Panc1 (cell line): ENCODE measurements around the gene DSCAML1. TPM values are rescaled to one million over a fixed set of nuclear protein-coding genes. Genes with fewer than 3 reads are reported as not detected.

Experiments
- ATAC-seq: fragments of 200-7000 bp; cut with Tn5 transposase; 2 replicates; pipeline ENCODE4 v1.9.1; 2020; ENCODE audit warnings: mild to moderate bottlenecking, moderate library complexity
- BruUV-seq: library from RNA; stranded (reverse); fragments of 400-500 nt; replicated peaks from 2 replicates; lab custom pipeline; 2021; lab: Mats Ljungman, UMichigan
- CTCF ChIA-PET: fragments of 300-600 bp; sonication (Branson Sonifier 250); formaldehyde crosslinking; loops from one replicate; lab custom pipeline; 2022; ENCODE audit warnings: antibody characterized with exemption; lab: Charles Lee
- POLR2A ChIA-PET: fragments of 300-600 bp; sonication (Branson Sonifier 250); formaldehyde crosslinking; loops from one replicate; lab custom pipeline; 2022; ENCODE audit warnings: antibody characterized with exemption; lab: Charles Lee
- DNase-seq: peaks from one replicate; pipeline ENCODE4 v3.0.0-alpha.2; 2010; ENCODE audit warnings: low read depth, low spot score
- H3K27ac ChIP-seq: 2 replicates; pipeline ENCODE4 v1.5.1; 2011; ENCODE audit warnings: mild to moderate bottlenecking, low read length, inconsistent platforms
- H3K27me3 ChIP-seq: fragments of 200-500 bp; sonication (Bioruptor generic); 2 replicates; pipeline ENCODE4 v1.6.0; 2014; ENCODE audit warnings: low read length, inconsistent platforms; ENCODE audit not compliant: control insufficient read depth, insufficient read depth
- H3K36me3 ChIP-seq: fragments of 200-500 bp; sonication (Bioruptor generic); 2 replicates; pipeline ENCODE4 v1.5.1; 2014; ENCODE audit warnings: inconsistent platforms, mild to moderate bottlenecking, low read length, moderate library complexity; ENCODE audit not compliant: control insufficient read depth, insufficient read depth
- H3K4me1 ChIP-seq: 2 replicates; pipeline ENCODE4 v1.5.1; 2011; ENCODE audit warnings: inconsistent platforms, mild to moderate bottlenecking, low read length, moderate library complexity; ENCODE audit not compliant: control insufficient read depth, insufficient read depth
- H3K4me3 ChIP-seq, 2 experiments: 2 replicates each; pipeline ENCODE4 v1.5.1; 2011 to 2012; ENCODE audit warnings: low read depth in 2 of 2, low read length in 2 of 2, mild to moderate bottlenecking in 2 of 2, inconsistent platforms in 1 of 2, moderate library complexity in 1 of 2
- H3K9me3 ChIP-seq: fragments of 200-500 bp; sonication (Bioruptor generic); 2 replicates; pipeline ENCODE4 v1.5.1; 2014; ENCODE audit warnings: low read depth, mild to moderate bottlenecking, inconsistent platforms, low read length, moderate library complexity; ENCODE audit not compliant: control insufficient read depth, insufficient read depth
- CTCF ChIP-seq: fragments of 450-650 bp; IDR thresholded peaks from 2 replicates; pipeline ENCODE4 v1.5.1; 2017; ENCODE audit warnings: mild to moderate bottlenecking
- POLR2AphosphoS5 ChIP-seq: IDR thresholded peaks from 2 replicates; pipeline ENCODE4 v1.6.1; 2012; ENCODE audit warnings: mild to moderate bottlenecking, low read depth, low read length, moderate library complexity
- REST ChIP-seq, 2 experiments: IDR thresholded peaks; 2 replicates each; pipeline ENCODE4 v1.6.1; 2011 to 2012; ENCODE audit warnings: low read depth in 2 of 2, control low read depth in 1 of 2, low read length in 1 of 2, mild to moderate bottlenecking in 1 of 2, moderate library complexity in 1 of 2; ENCODE audit not compliant: insufficient read depth in 1 of 2
- SIN3A ChIP-seq: IDR thresholded peaks from 2 replicates; pipeline ENCODE4 v1.6.1; 2012; ENCODE audit warnings: low read depth, mild to moderate bottlenecking, low read length, moderate library complexity, borderline replicate concordance; ENCODE audit not compliant: insufficient read depth
- TCF7L2 ChIP-seq: IDR thresholded peaks from 2 replicates; pipeline ENCODE4 v1.6.1; 2011; ENCODE audit warnings: mild to moderate bottlenecking, low read depth, low read length, inconsistent platforms
- in situ Hi-C: cut with HindIII; loops from 2 replicates; pipeline ENCODE4 v1.10.0; 2016; ENCODE audit warnings: low sequenced_read_pairs, low pct_unique_long_range_greater_than_20kb
- intact Hi-C: fragments of 100-400 bp; cut with micrococcal nuclease; formaldehyde crosslinking; loops from one replicate; pipeline ENCODE4 v1.10.0; 2022; ENCODE audit not compliant: unreplicated experiment
- total RNA-seq: library from RNA; stranded (reverse); gene quantifications from one replicate; pipeline ENCODE4 v1.2.1, GENCODE V29; 2021; ENCODE audit not compliant: unreplicated experiment

DSCAML1 gene
- total RNA-seq, 1 experiment from 2014 or later, result 1.6 TPM

GRCh38 chr11:117712530-117712929 is 84.5 kb downstream of the DSCAML1 start:
- peaks cover 6% of the 10 kb centered on the region for H3K27me3 ChIP-seq
- DNase-seq (no peak), ATAC-seq (no peak)
- no TSS peak for BruUV-seq
- intact Hi-C loops, result no loop called here
- in situ Hi-C loops, result no loop called here
- ChIA-PET POLR2A (no interaction called here), CTCF (no interaction called here)
- no peak overlapping the region for H3K27ac ChIP-seq
- no peak for TF ChIP-seq REST (IDR thresholded peaks at IDR 0.05; ENCODE audit: insufficient read depth in 1 of 2, low read depth in 2 of 2, low read length in 1 of 2)
- TF ChIP-seq POLR2AphosphoS5, result no peak
- TF ChIP-seq SIN3A, result no peak
- no peaks in the 10 kb centered on the region for H3K9me3 ChIP-seq
- no peaks in the 10 kb centered on the region for H3K36me3 ChIP-seq
- peaks cover 8% of the 10 kb centered on the region for H3K4me1 ChIP-seq
- no peak overlapping the region for H3K4me3 ChIP-seq

- CTCF ChIA-PET, result no interaction called here
Observed at GRCh38 chr11:117711331-117711730, 85.7 kb downstream of the DSCAML1 start.

More at GRCh38 chr11:117711331-117711730, 85.7 kb downstream of the DSCAML1 start:
- no peak for ATAC-seq
- POLR2A ChIA-PET, result no interaction called here
- TF ChIP-seq CTCF (no peak), REST (IDR thresholded peaks at IDR 0.05; ENCODE audit: insufficient read depth in 1 of 2, low read depth in 2 of 2, low read length in 1 of 2) (no peak), TCF7L2 (no peak), POLR2AphosphoS5 (no peak), SIN3A (no peak)
- Histone ChIP-seq H3K27me3 (peaks cover 6% of the 10 kb centered on the region), H3K9me3 (no peaks in the 10 kb centered on the region), H3K36me3 (no peaks in the 10 kb centered on the region), H3K4me1 (peaks cover 4% of the 10 kb centered on the region; the same call in 1 of the 2 replicates), H3K4me3 (no peak overlapping the region), H3K27ac (no peak overlapping the region)
- BruUV-seq, result no TSS peak
- in situ Hi-C loops, result no loop called here
- intact Hi-C loops, result no loop called here
- DNase-seq, result no peak
